ENCODE data around the gene HOXD10.

Gene HOXD10

GRCh38 chr2:176088937-176089842 lies 27.4 kb upstream of the HOXD10 start:
- H3K4me3 ChIP-seq (ENCODE audit: low read depth, low read length) = no peak overlapping the region
- no peak for TF ChIP-seq CTCF (IDR thresholded peaks at IDR 0.05; ENCODE audit: low read depth, low read length)

DNA sequence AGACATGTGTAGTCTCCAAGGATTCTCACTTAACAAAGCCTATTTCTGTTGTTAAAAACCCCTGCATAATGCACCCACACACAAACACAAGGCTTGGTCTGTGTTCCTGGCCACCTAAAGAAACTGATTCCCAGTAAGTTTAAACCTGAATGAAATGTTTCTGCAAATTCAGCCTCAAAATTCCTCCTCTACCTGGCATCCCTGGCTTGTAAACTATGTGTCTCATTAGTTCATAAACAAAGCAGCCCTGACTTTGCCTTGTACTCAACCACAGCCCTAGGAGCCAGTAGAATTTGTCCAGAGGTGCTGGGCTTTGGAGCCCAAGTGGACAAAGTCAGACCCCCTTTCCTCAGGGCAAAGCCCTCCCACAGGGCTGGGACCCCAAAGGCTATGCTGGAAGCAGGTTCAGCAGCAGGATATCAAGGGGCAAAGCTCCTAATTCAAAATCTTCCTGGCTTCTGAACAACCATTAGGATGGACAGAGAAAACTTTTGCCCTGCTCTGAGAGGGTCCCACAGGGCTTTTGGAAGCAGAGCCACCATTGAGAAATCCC lies 26.7 kb upstream of the HOXD10 start:
- H3K4me3 ChIP-seq (ENCODE audit: low read depth, low read length) = no peak overlapping the region
- TF ChIP-seq CTCF (IDR thresholded peaks at IDR 0.05; ENCODE audit: low read depth, low read length) = no peak

GRCh38 chr2:176090862-176091261 lies 25.7 kb upstream of the HOXD10 start:
- no peak overlapping the region for H3K4me3 ChIP-seq (ENCODE audit: low read depth, low read length)
- TF ChIP-seq CTCF (IDR thresholded peaks at IDR 0.05; ENCODE audit: low read depth, low read length) = no peak

- no peak for TF ChIP-seq CTCF (IDR thresholded peaks at IDR 0.05; ENCODE audit: low read depth, low read length)
- no peak overlapping the region for H3K4me3 ChIP-seq (ENCODE audit: low read depth, low read length)
Observed at GRCh38 chr2:176091329-176092258, 25.0 kb upstream of the HOXD10 start.

DNA sequence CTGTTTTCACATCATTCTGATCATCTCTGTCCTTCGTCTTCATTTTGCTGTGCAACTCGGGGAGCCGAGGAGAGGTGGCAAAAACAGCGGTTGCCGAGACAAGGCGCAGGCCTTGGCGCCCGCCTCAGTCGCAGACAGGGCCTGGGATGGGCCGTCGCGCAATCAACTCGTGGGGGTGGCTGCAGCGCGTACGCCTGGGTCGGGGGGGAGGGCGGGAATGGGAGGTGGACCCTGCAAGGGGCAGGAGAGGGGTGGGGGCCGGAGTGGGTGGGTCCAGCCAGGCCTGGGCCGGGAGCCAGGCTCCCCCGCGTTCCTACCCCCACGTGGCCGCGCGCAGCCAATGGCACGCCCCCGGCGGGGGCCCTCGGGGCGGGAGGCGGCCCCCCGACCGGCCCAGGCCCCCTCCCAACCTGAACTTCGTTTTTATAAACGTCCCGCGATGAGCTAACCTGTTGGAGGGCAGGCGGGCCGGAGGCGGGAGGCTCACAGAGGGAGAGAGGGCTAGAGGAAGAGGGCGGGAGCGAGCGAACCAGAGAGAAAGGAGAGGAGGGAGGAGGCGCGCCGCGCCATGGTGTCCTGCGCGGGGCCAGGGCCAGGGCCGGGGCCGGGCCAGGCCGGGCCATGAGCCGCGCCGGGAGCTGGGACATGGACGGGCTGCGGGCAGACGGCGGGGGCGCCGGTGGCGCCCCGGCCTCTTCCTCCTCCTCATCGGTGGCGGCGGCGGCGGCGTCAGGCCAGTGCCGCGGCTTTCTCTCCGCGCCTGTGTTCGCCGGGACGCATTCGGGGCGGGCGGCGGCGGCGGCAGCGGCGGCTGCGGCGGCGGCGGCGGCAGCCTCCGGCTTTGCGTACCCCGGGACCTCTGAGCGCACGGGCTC lies 24.1 kb upstream of the HOXD10 start, which contains the start of gene HOXD13:
Gene HOXD13, plus strand, starts transcription at position 452 of the 875 bp plus-strand sequence. Its CDS starts 170 bp downstream, at position 622.
- 0 out of 2 replicates have a peak within 1 kb of the TSS, but pooled peaks have one; percentile 30 for H3K4me3 ChIP-seq (ENCODE audit: low read depth, low read length)
- TF ChIP-seq CTCF (IDR thresholded peaks at IDR 0.05; ENCODE audit: low read depth, low read length) = no peak

DNA sequence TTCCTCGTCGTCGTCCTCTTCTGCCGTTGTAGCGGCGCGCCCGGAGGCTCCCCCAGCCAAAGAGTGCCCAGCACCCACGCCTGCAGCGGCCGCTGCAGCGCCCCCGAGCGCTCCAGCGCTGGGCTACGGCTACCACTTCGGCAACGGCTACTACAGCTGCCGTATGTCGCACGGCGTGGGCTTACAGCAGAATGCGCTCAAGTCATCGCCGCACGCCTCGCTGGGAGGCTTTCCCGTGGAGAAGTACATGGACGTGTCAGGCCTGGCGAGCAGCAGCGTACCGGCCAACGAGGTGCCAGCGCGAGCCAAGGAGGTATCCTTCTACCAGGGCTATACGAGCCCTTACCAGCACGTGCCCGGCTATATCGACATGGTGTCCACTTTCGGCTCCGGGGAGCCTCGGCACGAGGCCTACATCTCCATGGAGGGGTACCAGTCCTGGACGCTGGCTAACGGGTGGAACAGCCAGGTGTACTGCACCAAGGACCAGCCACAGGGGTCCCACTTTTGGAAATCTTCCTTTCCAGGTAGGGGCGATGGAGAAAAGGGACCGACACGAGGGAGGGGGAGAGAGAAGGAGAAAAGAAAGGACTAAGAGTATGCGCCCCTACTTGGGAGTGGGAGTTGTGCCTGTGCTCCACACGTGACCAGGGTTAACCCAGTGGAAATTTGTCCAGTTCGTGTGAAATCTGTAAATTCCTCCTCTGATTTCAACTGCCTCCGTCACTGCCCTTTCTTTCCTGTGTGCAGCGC lies 23.3 kb upstream of the HOXD10 start:
- no peak for TF ChIP-seq CTCF (IDR thresholded peaks at IDR 0.05; ENCODE audit: low read depth, low read length)
- 0 out of 2 replicates have a peak overlapping the region, but pooled peaks have one; percentile 30 for H3K4me3 ChIP-seq (ENCODE audit: low read depth, low read length)

Data from WI38 (cell line).